A549 (cell line): ENCODE data around the gene DIP2C. TPM values are rescaled to one million over a fixed set of nuclear protein-coding genes. Genes with fewer than 3 reads are reported as not detected.

Experiments
- ATAC-seq, 2 experiments: fragments of 200-7000 bp in 1 of 2; fragments of >200 bp in 1 of 2; cut with Nextera tagmentation in 1 of 2; cut with Tn5 transposase in 1 of 2; 3 replicates each; pipeline versions ENCODE4 v1.8.0 to v1.9.1; 2018 to 2020; ENCODE audit warnings: mild to moderate bottlenecking in 1 of 2, moderate library complexity in 1 of 2
- CTCF ChIA-PET: fragments of 300-600 bp; sonication (Branson Sonifier 250); formaldehyde crosslinking; extraction: SDS; loops from one replicate; lab custom pipeline; 2021; ENCODE audit warnings: antibody characterized with exemption, inconsistent platforms; lab: Yijun Ruan, JAX
- POLR2A ChIA-PET: fragments of 350-600 bp; formaldehyde crosslinking; extraction: SDS; loops from one replicate; lab custom pipeline; 2021; ENCODE audit warnings: antibody characterized with exemption, inconsistent platforms; lab: Yijun Ruan, JAX
- DNase-seq, 2 experiments: peaks; one replicate each; pipeline versions ENCODE4 v3.0.0 to v3.0.0-alpha.2; 2011 to 2016; ENCODE audit warnings: low read depth in 1 of 2, low spot score in 1 of 2
- FAIRE-seq: peaks from 2 replicates; lab custom pipeline; 2011; peaks lifted over from hg19 to GRCh38; lab: Jason Lieb, UNC
- H3K27ac ChIP-seq, 2 experiments: fragments of >200 bp; sonication (Bioruptor Twin); formaldehyde crosslinking; 3 replicates each; pipeline ENCODE4 v1.5.1; 2016 to 2017
- H3K4me1 ChIP-seq: fragments of >200 bp; sonication (Bioruptor Twin); formaldehyde crosslinking; 3 replicates; pipeline ENCODE4 v1.6.1; 2016
- H3K4me2 ChIP-seq: fragments of >200 bp; sonication (Bioruptor Twin); formaldehyde crosslinking; 3 replicates; pipeline ENCODE4 v1.6.1; 2016
- H3K4me3 ChIP-seq: fragments of >200 bp; sonication (Bioruptor Twin); formaldehyde crosslinking; 3 replicates; pipeline ENCODE4 v1.5.1; 2016
- H3K9me3 ChIP-seq: fragments of >200 bp; sonication (Bioruptor Twin); formaldehyde crosslinking; 3 replicates; pipeline ENCODE4 v1.6.1; 2016
- CBX8 ChIP-seq: fragments of 200-600 bp; sonication (generic); IDR thresholded peaks from 2 replicates; pipeline ENCODE4 v1.6.1; 2016
- CEBPB ChIP-seq, 2 experiments: fragments of >200 bp in 1 of 2; sonication (Bioruptor Twin) in 1 of 2; formaldehyde crosslinking in 1 of 2; IDR thresholded peaks; 2 replicates each; pipeline ENCODE4 v1.6.1; 2012 to 2016
- CHD2 ChIP-seq: fragments of 150-350 bp; IDR thresholded peaks from 2 replicates; pipeline ENCODE4 v1.6.1; 2014; ENCODE audit warnings: low read length; ENCODE audit not compliant: partially characterized antibody
- CHD4 ChIP-seq: fragments of 200-600 bp; sonication (generic); IDR thresholded peaks from 2 replicates; pipeline ENCODE4 v1.6.1; 2016; ENCODE audit warnings: antibody characterized with exemption, mild to moderate bottlenecking, borderline replicate concordance
- EHF ChIP-seq: fragments of 250-450 bp; sonication (Bioruptor Pico); IDR thresholded peaks from 2 replicates; pipeline ENCODE4 v1.5.0; 2020; ENCODE audit warnings: mild to moderate bottlenecking
- FOSB ChIP-seq: fragments of 250-450 bp; sonication (Bioruptor Pico); IDR thresholded peaks from 2 replicates; pipeline ENCODE4 v1.5.0; 2020; ENCODE audit warnings: mild to moderate bottlenecking, moderate library complexity
- HEYL ChIP-seq: fragments of 250-450 bp; sonication (Bioruptor Pico); IDR thresholded peaks from 2 replicates; pipeline ENCODE4 v1.8.0; 2021; ENCODE audit warnings: mild to moderate bottlenecking, moderate library complexity
- HOXA7 ChIP-seq: fragments of 250-450 bp; sonication (Bioruptor Pico); IDR thresholded peaks from 2 replicates; pipeline ENCODE4 v1.5.0; 2020; ENCODE audit warnings: mild to moderate bottlenecking, moderate library complexity
- HOXB5 ChIP-seq: fragments of 250-450 bp; sonication (Bioruptor Pico); IDR thresholded peaks from 2 replicates; pipeline ENCODE4 v1.5.0; 2020; ENCODE audit warnings: mild to moderate bottlenecking, moderate library complexity
- JUN ChIP-seq, 2 experiments: fragments of >200 bp; sonication (Bioruptor Twin); formaldehyde crosslinking; IDR thresholded peaks; 2 replicates in 1 of 2; 3 replicates in 1 of 2; pipeline ENCODE4 v1.6.1; 2016 to 2017
- JUNB ChIP-seq: fragments of >200 bp; sonication (Bioruptor Twin); formaldehyde crosslinking; IDR thresholded peaks from 2 replicates; pipeline ENCODE4 v1.6.1; 2016
- KDM5A ChIP-seq: fragments of 200-600 bp; sonication (generic); IDR thresholded peaks from 2 replicates; pipeline ENCODE4 v1.6.1; 2016; ENCODE audit warnings: antibody characterized with exemption, mild to moderate bottlenecking
- MAZ ChIP-seq: fragments of 150-350 bp; IDR thresholded peaks from 2 replicates; pipeline ENCODE4 v1.6.1; 2014; ENCODE audit warnings: antibody characterized with exemption, low read depth, low read length, borderline replicate concordance
- MYC ChIP-seq: IDR thresholded peaks from 2 replicates; pipeline ENCODE4 v1.6.1; 2012; ENCODE audit warnings: mild to moderate bottlenecking, inconsistent platforms, low read length, improper control_type of control experiment, borderline replicate concordance
- NPAS2 ChIP-seq: fragments of 250-450 bp; sonication (Bioruptor Pico); IDR thresholded peaks from 2 replicates; pipeline ENCODE4 v1.8.0; 2022; ENCODE audit warnings: mild to moderate bottlenecking, moderate library complexity, borderline replicate concordance
- NR3C1 ChIP-seq: fragments of >200 bp; sonication (Bioruptor Twin); formaldehyde crosslinking; IDR thresholded peaks from 3 replicates; pipeline ENCODE4 v1.6.1; 2017
- POLR2A ChIP-seq: IDR thresholded peaks from 2 replicates; pipeline ENCODE4 v1.6.1; 2012; ENCODE audit warnings: mild to moderate bottlenecking, low read length
- POLR2AphosphoS2 ChIP-seq: conservative IDR thresholded peaks from 2 replicates; pipeline ENCODE4 v1.6.1; 2012; ENCODE audit warnings: low read length, improper control_type of control experiment, inconsistent platforms
- RAD21 ChIP-seq, 2 experiments: fragments of >200 bp in 1 of 2; sonication (Bioruptor Twin) in 1 of 2; formaldehyde crosslinking in 1 of 2; IDR thresholded peaks in 1 of 2; conservative IDR thresholded peaks in 1 of 2; 2 replicates in 1 of 2; 3 replicates in 1 of 2; pipeline ENCODE4 v1.6.1; 2012 to 2018; ENCODE audit warnings: inconsistent platforms in 1 of 2
- RARB ChIP-seq: fragments of 250-450 bp; sonication (Bioruptor Pico); IDR thresholded peaks from 2 replicates; pipeline ENCODE4 v1.8.0; 2021; ENCODE audit warnings: mild to moderate bottlenecking, moderate library complexity
- RCOR1 ChIP-seq: fragments of 150-350 bp; IDR thresholded peaks from 2 replicates; pipeline ENCODE4 v1.6.1; 2014; ENCODE audit warnings: antibody characterized with exemption, low read length, low read depth
- RNF2 ChIP-seq: fragments of 200-600 bp; sonication (generic); IDR thresholded peaks from 2 replicates; pipeline ENCODE4 v1.6.1; 2016; ENCODE audit warnings: low read depth, mild to moderate bottlenecking, antibody characterized with exemption, moderate library complexity, borderline replicate concordance
- SREBF2 ChIP-seq: fragments of 450-650 bp; IDR thresholded peaks from 2 replicates; pipeline ENCODE4 v1.6.1; 2014; ENCODE audit warnings: mild to moderate bottlenecking, moderate library complexity
- TP53 ChIP-seq: fragments of 250-450 bp; sonication (Bioruptor Pico); IDR thresholded peaks from 2 replicates; pipeline ENCODE4 v1.5.0; 2021; ENCODE audit warnings: mild to moderate bottlenecking, moderate library complexity
- ZNF302 ChIP-seq: fragments of 250-450 bp; sonication (Bioruptor Pico); IDR thresholded peaks from 2 replicates; pipeline ENCODE4 v1.9.0; 2021; ENCODE audit warnings: inconsistent platforms, mild to moderate bottlenecking, moderate library complexity
- WGBS: methylation state at CpG from one replicate; pipeline ENCODE4 v1.1.6; 2017; ENCODE audit errors: missing lambda C conversion rate; 5-methylcytosine and 5-hydroxymethylcytosine counted together
- polyA plus RNA-seq, 4 experiments: library from polyadenylated mRNA; depleted of rRNA in 3 of 4; stranded (reverse); fragments of >200 nt; fragmentation: RNase III in 1 of 4; extraction: RNeasy Plus Mini Kit Qiagen cat#74134 plus additional on column Dnase treatment in 1 of 4; gene quantifications; 2 replicates in 3 of 4; 3 replicates in 1 of 4; pipeline ENCODE4 v1.2.3, GENCODE V29; 2011 to 2017
- TF ChIP-seq, protein P1 (sequence below): fragments of 250-450 bp; sonication (Bioruptor Pico); IDR thresholded peaks from 2 replicates; pipeline ENCODE4 v1.5.0; 2020; ENCODE audit warnings: low read depth, mild to moderate bottlenecking, moderate library complexity
- TF ChIP-seq, protein P2 (sequence below): fragments of 250-450 bp; sonication (Bioruptor Pico); IDR thresholded peaks from 2 replicates; pipeline ENCODE4 v1.5.0; 2021; ENCODE audit warnings: mild to moderate bottlenecking, moderate library complexity, borderline replicate concordance
- TF ChIP-seq, protein P3 (sequence below): fragments of 200-600 bp; sonication (generic); IDR thresholded peaks from 2 replicates; pipeline ENCODE4 v1.6.1; 2016; ENCODE audit warnings: antibody characterized with exemption, mild to moderate bottlenecking, moderate library complexity
- TF ChIP-seq, protein P4 (sequence below): fragments of >200 bp; sonication (Bioruptor Twin); formaldehyde crosslinking; IDR thresholded peaks from 2 replicates; pipeline ENCODE4 v1.6.1; 2016

Gene DIP2C
- polyA plus RNA-seq, 2 of the 4 experiments (the other 2 are of a cell fraction) = 3.7 to 5.0 TPM

DNA sequence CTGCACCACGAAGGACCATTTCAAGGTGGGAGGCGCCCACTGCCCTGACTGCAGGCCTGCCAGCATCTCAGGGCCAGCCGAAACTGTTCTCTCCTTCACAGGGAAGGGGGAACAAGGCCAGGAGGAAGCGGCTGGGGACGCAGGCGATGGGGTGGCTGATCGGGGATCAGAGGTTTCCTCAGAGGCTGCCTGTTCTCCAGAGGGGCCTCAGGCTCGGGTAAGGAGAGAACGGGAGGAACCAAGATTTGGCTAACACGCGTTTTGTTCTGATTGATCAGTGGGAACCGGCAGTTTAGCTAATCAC, 87.9 kb downstream of the DIP2C start:
- DNase-seq = no peak
- TF ChIP-seq HEYL (no peak), RAD21 (conservative IDR thresholded peaks at IDR 0.05 in 1 of 2, IDR thresholded peaks at IDR 0.05 in 1 of 2) (no peak), CHD2 (no peak), POLR2A (no peak), EHF (CRISPR knock-in tag) (no peak), TP53 (CRISPR knock-in tag) (no peak), FOSB (CRISPR knock-in tag) (no peak), JUNB (no peak), RNF2 (no peak), NPAS2 (CRISPR knock-in tag) (no peak), MYC (no peak), RCOR1 (no peak), HOXA7 (CRISPR knock-in tag) (no peak), CEBPB (IDR thresholded peaks at IDR 0.05) (no peak), SREBF2 (no peak), POLR2AphosphoS2 (no peak)
- TF ChIP-seq, protein P1, sequence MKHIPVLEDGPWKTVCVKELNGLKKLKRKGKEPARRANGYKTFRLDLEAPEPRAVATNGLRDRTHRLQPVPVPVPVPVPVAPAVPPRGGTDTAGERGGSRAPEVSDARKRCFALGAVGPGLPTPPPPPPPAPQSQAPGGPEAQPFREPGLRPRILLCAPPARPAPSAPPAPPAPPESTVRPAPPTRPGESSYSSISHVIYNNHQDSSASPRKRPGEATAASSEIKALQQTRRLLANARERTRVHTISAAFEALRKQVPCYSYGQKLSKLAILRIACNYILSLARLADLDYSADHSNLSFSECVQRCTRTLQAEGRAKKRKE = no peak
- TF ChIP-seq, protein P2, sequence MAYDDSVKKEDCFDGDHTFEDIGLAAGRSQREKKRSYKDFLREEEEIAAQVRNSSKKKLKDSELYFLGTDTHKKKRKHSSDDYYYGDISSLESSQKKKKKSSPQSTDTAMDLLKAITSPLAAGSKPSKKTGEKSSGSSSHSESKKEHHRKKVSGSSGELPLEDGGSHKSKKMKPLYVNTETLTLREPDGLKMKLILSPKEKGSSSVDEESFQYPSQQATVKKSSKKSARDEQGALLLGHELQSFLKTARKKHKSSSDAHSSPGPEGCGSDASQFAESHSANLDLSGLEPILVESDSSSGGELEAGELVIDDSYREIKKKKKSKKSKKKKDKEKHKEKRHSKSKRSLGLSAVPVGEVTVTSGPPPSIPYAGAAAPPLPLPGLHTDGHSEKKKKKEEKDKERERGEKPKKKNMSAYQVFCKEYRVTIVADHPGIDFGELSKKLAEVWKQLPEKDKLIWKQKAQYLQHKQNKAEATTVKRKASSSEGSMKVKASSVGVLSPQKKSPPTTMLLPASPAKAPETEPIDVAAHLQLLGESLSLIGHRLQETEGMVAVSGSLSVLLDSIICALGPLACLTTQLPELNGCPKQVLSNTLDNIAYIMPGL (CRISPR knock-in tag) = no peak
- TF ChIP-seq, protein P3, sequence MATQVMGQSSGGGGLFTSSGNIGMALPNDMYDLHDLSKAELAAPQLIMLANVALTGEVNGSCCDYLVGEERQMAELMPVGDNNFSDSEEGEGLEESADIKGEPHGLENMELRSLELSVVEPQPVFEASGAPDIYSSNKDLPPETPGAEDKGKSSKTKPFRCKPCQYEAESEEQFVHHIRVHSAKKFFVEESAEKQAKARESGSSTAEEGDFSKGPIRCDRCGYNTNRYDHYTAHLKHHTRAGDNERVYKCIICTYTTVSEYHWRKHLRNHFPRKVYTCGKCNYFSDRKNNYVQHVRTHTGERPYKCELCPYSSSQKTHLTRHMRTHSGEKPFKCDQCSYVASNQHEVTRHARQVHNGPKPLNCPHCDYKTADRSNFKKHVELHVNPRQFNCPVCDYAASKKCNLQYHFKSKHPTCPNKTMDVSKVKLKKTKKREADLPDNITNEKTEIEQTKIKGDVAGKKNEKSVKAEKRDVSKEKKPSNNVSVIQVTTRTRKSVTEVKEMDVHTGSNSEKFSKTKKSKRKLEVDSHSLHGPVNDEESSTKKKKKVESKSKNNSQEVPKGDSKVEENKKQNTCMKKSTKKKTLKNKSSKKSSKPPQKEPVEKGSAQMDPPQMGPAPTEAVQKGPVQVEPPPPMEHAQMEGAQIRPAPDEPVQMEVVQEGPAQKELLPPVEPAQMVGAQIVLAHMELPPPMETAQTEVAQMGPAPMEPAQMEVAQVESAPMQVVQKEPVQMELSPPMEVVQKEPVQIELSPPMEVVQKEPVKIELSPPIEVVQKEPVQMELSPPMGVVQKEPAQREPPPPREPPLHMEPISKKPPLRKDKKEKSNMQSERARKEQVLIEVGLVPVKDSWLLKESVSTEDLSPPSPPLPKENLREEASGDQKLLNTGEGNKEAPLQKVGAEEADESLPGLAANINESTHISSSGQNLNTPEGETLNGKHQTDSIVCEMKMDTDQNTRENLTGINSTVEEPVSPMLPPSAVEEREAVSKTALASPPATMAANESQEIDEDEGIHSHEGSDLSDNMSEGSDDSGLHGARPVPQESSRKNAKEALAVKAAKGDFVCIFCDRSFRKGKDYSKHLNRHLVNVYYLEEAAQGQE = no peak
- Histone ChIP-seq H3K4me1 (no peaks in the 10 kb centered on the region), H3K9me3 (no peaks in the 10 kb centered on the region), H3K4me2 (no peak overlapping the region), H3K4me3 (no peak overlapping the region), H3K27ac (no peak overlapping the region)
- no peak for ATAC-seq
- no peak for FAIRE-seq
- WGBS = 83% methylated on average over 11 of the region's 12 CpGs
- ChIA-PET POLR2A (no interaction called here), CTCF (no interaction called here)

DNA sequence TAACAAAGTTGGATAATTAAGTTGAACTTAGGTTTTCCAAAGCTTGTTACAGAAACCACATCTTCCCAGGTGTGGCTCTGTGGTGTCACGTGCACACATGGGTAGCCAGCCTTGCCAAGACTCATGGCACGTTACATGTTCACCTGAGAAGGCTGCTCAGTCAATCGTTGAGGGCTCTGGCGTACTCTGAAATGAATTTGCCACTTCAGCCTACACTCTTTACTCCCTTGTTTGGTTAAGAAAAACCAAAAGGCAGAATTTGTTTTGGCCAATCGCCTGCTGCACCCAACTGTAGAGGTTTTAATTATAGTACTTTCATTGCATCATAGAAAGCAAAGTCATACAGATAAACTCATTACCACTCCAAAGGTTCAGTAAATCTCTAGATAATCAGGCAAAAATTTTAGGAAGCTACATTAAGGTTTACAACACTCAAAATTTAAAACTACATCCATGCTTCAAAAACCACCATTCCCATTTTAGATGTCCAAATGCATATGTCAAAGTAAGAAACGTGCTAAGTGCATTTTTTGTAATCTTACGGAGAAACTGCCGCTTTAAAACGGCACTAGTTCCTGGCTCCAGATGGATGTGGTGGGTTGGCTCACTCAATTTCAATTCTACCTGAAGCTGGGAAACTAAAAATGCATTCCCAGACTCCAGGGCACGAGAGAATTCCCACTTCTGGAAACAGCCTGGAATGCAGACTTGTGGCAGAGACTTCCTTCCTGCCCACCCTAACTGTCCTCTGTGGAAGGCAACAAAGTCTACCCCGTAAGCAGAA, 88.4 kb downstream of the DIP2C start:
- 85% methylated on average over 11 of the region's 11 CpGs for WGBS
- DNase-seq (no peak), ATAC-seq (no peak), FAIRE-seq (no peak)
- no peak for TF ChIP-seq ZNF302
- TF ChIP-seq, protein P4, sequence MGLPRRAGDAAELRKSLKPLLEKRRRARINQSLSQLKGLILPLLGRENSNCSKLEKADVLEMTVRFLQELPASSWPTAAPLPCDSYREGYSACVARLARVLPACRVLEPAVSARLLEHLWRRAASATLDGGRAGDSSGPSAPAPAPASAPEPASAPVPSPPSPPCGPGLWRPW = no peak
- TF ChIP-seq MAZ = no peak
- no peak for TF ChIP-seq EHF (CRISPR knock-in tag)
- TF ChIP-seq JUN (IDR thresholded peaks at IDR 0.05) = no peak
- TF ChIP-seq RARB (CRISPR knock-in tag) = no peak
- no peak for TF ChIP-seq HOXB5 (CRISPR knock-in tag)
- no peak for TF ChIP-seq CHD4
- TF ChIP-seq, protein P3 = no peak
- TF ChIP-seq CBX8 = no peak
- TF ChIP-seq KDM5A = no peak
- TF ChIP-seq NR3C1 = no peak
- Histone ChIP-seq H3K9me3 (no peaks in the 10 kb centered on the region), H3K4me2 (no peak overlapping the region), H3K4me3 (no peak overlapping the region), H3K27ac (no peak overlapping the region), H3K4me1 (no peaks in the 10 kb centered on the region)
- CTCF ChIA-PET = interaction anchor here (1.1 kb wide), 1 partner anchor 21 kb away, joined by 3 read pairs; no protein-coding TSS in a partner anchor
- POLR2A ChIA-PET = no interaction called here
